Activated T-cell treated with anti-CD3 and anti-CD28 coated beads, Interleukin-2, amount 50 U/mL, for 48 hours (primary cell): ENCODE measurements around the gene TMEM14B.
"Not testable (repeated sequence)": the region's sequence is repeated elsewhere in the genome, so short reads cannot be mapped to it uniquely, and the experiment has no call there.

ENCODE experiments used
- DNase-seq, 2 experiments: peaks; one replicate each; pipeline ENCODE4 v3.0.0-alpha.2; 2020

TMEM14B gene

GRCh38 chr6:10747251-10747972 is at the start of gene TMEM14B:
Gene TMEM14B, plus strand, starts transcription at chr6:10747805. Its CDS starts 1,441 bp downstream, at chr6:10749246.
- peak; percentile 100 for DNase-seq

GRCh38 chr6:10713962-10714361 is 33.6 kb upstream of the TMEM14B start:
- no peak for DNase-seq

- DNase-seq: peak; percentile 68 to 70
Measured at GRCh38 chr6:10719296-10719963, 28.2 kb upstream of the TMEM14B start.

GRCh38 chr6:10719964-10720264 is 27.7 kb upstream of the TMEM14B start:
- no peak for DNase-seq

GRCh38 chr6:10720265-10720959 is 27.2 kb upstream of the TMEM14B start:
- DNase-seq: peak; percentile 71 to 80

GRCh38 chr6:10720960-10721849 is 26.4 kb upstream of the TMEM14B start:
- peak in 1 of 2 experiments; percentile 52 for DNase-seq

- DNase-seq: peak in 1 of 2 experiments; percentile 25
Measured at GRCh38 chr6:10721850-10722569, 25.6 kb upstream of the TMEM14B start.

- no peak for DNase-seq
Measured at GRCh38 chr6:10722570-10722819, 25.1 kb upstream of the TMEM14B start.

GRCh38 chr6:10722820-10723566 is 24.6 kb upstream of the TMEM14B start, which contains the start of gene TMEM14C:
Gene TMEM14C, plus strand, starts transcription at chr6:10723070. Its CDS starts 1,544 bp downstream, at chr6:10724614.
- DNase-seq: peak; percentile 92 to 95

- peak in 1 of 2 experiments; percentile 26 for DNase-seq
Measured at GRCh38 chr6:10723567-10723881, 24.1 kb upstream of the TMEM14B start.

- no peak for DNase-seq
Measured at GRCh38 chr6:10725044-10725443, 22.6 kb upstream of the TMEM14B start.

- no peak for DNase-seq
Measured at GRCh38 chr6:10725716-10726115, 21.9 kb upstream of the TMEM14B start.

- DNase-seq: no peak
Measured at GRCh38 chr6:10730254-10730653, 17.4 kb upstream of the TMEM14B start.

GRCh38 chr6:10733151-10733715 is 14.4 kb upstream of the TMEM14B start:
- DNase-seq: no peak

- no peak for DNase-seq
Measured at GRCh38 chr6:10733863-10734262, 13.7 kb upstream of the TMEM14B start.

- no peak for DNase-seq
Measured at GRCh38 chr6:10736731-10737130, 10.9 kb upstream of the TMEM14B start.

GRCh38 chr6:10740061-10740460 is 7.5 kb upstream of the TMEM14B start:
- DNase-seq: no peak

GRCh38 chr6:10741643-10742042 is 6.0 kb upstream of the TMEM14B start:
- not testable (repeated sequence) for DNase-seq

- DNase-seq: no peak
Measured at GRCh38 chr6:10742251-10742650, 5.4 kb upstream of the TMEM14B start.

- no peak for DNase-seq
Measured at GRCh38 chr6:10743515-10743914, 4.1 kb upstream of the TMEM14B start.

- no peak for DNase-seq
Measured at GRCh38 chr6:10745116-10745515, 2.5 kb upstream of the TMEM14B start.

- DNase-seq: no peak
Measured at GRCh38 chr6:10746915-10747250, 722 bp upstream of the TMEM14B start.
